Measurements from ENCODE around the gene TOLLIP.

DNA sequence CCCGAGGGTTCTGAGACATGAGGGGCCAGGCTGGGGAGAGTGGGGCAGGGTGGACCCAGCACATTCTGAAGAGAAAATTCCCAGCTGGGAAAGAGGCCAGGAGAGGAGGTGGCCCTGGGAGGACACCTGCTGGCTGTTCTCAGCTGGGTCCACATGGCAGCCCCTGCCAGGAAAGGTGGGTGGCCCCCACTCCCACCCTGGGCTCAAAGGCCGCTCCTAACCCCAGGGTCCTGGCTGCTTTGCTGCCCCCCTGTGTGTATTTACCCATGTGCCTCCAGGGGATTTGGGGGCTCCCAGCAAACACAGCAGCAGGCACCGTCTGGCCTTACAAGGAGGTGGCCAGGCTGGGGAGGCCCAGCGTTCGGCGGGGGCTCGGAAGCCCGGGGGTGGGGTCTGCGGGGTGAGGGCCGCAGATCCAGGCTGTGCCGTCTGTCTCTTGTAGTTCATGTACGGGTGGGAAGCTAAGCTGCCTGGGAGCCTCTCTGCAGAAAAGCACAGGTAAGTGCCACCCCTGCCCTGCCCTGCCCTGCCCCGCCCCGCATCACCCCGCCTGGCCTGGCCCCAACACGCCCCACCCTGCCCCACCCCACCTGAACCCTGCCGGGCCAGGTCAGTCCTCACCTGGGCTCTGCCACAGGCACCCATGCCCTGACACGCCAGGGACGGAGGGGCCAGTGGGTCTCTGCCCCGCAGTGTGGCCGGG is 75.9 kb downstream of the TOLLIP start:
- TF ChIP-seq, protein P1, sequence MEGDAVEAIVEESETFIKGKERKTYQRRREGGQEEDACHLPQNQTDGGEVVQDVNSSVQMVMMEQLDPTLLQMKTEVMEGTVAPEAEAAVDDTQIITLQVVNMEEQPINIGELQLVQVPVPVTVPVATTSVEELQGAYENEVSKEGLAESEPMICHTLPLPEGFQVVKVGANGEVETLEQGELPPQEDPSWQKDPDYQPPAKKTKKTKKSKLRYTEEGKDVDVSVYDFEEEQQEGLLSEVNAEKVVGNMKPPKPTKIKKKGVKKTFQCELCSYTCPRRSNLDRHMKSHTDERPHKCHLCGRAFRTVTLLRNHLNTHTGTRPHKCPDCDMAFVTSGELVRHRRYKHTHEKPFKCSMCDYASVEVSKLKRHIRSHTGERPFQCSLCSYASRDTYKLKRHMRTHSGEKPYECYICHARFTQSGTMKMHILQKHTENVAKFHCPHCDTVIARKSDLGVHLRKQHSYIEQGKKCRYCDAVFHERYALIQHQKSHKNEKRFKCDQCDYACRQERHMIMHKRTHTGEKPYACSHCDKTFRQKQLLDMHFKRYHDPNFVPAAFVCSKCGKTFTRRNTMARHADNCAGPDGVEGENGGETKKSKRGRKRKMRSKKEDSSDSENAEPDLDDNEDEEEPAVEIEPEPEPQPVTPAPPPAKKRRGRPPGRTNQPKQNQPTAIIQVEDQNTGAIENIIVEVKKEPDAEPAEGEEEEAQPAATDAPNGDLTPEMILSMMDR (conservative IDR thresholded peaks at IDR 0.05; ENCODE audit: low read depth, low read length) = no peak
- no peak for TF ChIP-seq POLR2A (IDR thresholded peaks at IDR 0.05; ENCODE audit: low read depth, low read length)
- TF ChIP-seq FOS (IDR thresholded peaks at IDR 0.05; ENCODE audit: low read depth, low read length) = no peak
- no peak for TF ChIP-seq RCOR1 (IDR thresholded peaks at IDR 0.05; ENCODE audit: insufficient replicate concordance, low read length)
- TF ChIP-seq RAD21 (IDR thresholded peaks at IDR 0.05; ENCODE audit: low read length) = no peak
- no peak for TF ChIP-seq NFE2L2 (IDR thresholded peaks at IDR 0.05; ENCODE audit: low read depth, low read length)
- TF ChIP-seq RFX5 (IDR thresholded peaks at IDR 0.05; ENCODE audit: low read depth, low read length) = no peak

Data from IMR-90 (cell line).